HG02623 (cell line): ENCODE results near the gene BPTF.
"Not testable (repeated sequence)": the region's sequence is repeated elsewhere in the genome, so short reads cannot be mapped to it uniquely, and the experiment has no call there.

ENCODE experiments used
- ATAC-seq: cut with Tn5 transposase; IDR thresholded peaks from one replicate; pipeline ENCODE4 v1.9.1; 2021; ENCODE audit warnings: moderate library complexity; ENCODE audit not compliant: unreplicated experiment

The BPTF gene, protein sequence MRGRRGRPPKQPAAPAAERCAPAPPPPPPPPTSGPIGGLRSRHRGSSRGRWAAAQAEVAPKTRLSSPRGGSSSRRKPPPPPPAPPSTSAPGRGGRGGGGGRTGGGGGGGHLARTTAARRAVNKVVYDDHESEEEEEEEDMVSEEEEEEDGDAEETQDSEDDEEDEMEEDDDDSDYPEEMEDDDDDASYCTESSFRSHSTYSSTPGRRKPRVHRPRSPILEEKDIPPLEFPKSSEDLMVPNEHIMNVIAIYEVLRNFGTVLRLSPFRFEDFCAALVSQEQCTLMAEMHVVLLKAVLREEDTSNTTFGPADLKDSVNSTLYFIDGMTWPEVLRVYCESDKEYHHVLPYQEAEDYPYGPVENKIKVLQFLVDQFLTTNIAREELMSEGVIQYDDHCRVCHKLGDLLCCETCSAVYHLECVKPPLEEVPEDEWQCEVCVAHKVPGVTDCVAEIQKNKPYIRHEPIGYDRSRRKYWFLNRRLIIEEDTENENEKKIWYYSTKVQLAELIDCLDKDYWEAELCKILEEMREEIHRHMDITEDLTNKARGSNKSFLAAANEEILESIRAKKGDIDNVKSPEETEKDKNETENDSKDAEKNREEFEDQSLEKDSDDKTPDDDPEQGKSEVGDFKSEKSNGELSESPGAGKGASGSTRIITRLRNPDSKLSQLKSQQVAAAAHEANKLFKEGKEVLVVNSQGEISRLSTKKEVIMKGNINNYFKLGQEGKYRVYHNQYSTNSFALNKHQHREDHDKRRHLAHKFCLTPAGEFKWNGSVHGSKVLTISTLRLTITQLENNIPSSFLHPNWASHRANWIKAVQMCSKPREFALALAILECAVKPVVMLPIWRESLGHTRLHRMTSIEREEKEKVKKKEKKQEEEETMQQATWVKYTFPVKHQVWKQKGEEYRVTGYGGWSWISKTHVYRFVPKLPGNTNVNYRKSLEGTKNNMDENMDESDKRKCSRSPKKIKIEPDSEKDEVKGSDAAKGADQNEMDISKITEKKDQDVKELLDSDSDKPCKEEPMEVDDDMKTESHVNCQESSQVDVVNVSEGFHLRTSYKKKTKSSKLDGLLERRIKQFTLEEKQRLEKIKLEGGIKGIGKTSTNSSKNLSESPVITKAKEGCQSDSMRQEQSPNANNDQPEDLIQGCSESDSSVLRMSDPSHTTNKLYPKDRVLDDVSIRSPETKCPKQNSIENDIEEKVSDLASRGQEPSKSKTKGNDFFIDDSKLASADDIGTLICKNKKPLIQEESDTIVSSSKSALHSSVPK (N-terminal part only)

DNA sequence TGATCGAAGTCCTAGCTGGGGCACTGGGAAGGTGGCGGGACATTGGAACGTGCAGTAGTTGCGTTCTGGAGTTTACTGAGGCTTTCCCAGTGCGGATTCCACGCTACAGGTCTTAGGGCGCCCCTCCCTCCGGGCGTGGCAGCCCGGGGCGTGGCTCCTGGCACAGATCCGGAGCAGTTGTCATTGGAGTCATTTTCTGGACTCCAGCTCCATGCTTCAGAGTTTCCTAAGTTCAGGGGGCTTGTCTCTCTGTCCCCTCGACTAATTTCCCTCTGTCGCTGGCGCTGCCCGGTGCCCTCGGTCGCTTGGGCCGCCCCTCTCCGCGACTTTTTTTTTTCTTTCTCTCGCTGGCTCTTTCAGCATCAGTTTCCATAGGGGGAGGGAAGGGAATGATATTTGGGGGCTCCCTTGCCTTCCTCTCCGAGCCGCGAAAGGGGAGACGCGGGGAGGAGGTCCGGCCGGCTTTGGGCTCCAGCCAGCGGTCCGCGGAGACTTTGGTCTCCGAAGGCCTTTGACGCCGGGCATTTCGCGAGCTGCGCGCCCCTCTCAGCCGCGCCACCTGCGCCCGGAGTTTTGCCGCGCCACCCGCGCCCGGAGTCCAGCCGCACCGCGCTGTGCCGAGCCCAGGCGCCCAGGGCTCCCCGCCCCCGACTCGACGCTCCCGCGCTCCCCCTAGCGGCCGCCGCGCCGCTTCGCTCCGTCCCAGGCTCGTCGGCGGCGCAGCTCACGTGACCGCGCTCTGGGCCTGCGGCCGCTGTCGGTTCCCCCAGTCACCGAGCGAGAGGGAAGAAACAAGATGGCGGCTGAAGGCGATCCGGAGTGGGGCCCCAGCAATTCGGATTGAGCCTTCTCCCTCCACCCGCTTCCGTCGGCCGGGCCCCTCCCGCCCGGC lies at the start of gene BPTF:
TSS of gene BPTF (plus strand) at position 769 of the 892 bp plus-strand sequence. CDS start 222 bp downstream, outside the sequence.
- ATAC-seq = peak; percentile 85

DNA sequence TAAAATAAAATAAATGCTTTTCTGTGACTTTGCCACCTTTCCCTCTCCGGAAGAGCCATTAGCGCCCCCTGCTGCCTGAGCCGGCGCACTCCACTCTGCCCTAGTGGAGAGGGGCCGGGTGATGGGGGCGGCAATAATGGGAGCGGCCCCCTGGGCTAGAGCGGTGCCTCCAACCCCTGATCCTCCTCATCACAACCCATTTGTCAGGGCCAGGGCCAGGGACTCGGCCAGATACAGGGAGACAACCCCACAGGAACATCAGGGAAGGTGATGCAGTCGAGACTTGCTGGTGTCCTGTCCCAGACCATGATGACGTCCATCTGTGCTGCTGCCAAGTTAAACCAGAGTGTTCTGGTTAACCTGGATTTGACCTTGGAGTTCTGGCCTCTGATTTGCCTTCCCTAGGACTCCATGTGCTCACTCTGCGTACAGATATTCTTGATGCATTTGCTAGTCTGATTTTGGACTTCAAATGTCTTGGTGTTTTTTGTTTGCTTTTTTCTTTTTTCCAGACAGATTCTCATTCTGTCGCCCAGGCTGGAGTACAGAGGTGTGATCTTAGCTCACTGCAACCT lies 46.1 kb upstream of the BPTF start:
- no peak for ATAC-seq

DNA sequence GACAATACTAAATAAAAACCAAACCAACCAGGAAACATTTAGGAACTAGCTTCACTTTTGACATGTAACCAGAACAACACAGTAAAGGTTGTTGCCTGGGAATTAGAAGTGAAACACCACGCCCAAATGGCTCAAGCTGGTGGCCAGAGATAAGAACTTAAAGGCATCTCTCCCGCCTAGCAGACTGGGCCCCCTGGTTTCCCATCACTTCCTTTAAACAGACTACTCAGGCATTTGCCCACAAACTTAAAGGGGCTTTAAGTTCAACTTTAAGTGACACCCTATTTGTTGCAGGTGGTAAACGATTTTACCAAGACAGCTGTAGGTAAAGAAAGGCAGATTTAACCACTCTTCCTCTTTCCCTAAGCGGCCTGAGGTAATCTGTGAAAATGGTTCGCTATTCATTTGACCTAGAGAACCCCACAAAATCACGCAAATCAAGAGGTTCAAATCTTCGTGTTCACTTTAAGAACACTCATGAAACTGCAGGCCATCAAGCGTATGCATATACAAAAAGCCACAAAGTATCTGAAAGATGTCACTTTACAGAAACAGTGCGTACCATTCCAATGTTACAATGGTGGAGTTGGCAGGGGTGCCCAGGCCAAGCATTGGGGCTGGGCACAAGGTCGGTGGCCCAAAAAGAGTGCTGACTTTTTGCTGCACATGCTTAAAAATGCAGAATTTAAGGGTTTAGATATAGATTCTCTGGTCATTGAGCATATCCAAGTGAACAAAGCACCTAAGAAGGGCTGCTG lies 40.8 kb upstream of the BPTF start:
- ATAC-seq = no peak

DNA sequence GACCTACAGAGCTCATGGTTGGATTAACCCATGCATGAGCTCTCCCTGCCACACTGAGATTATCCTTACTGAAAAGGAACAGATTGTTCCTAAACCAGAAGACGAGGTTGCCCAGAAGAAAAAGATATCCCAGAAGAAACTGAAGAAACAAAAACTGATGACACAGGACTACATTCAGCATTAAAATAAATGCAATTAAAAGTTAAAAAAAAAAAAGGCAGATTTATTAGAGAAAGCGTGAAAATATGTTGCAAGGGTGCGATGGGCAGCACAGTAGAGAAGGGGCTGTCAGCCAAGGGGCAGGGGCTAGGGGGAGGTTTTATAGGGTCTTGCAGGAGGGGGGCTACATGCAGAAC lies 40.2 kb upstream of the BPTF start:
- no peak for ATAC-seq

DNA sequence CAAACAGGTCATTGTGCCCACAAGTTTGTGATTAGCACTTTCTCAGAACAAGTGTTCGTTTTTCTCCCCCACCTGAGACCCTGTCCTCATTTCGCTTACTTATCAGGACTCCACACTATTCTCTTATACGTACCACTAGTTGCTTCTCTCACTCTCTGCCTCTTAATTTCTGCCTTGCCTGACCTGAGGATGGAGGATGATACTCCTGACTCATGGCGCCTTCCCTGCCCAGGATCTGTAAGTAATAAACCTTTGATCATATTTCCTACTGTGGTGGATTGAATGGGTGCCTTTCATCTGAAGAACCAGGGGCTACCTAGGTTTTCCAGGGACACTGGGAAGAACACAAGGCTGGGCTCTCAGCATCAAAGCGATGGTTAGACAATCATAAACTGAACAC lies 39.8 kb upstream of the BPTF start:
- no peak for ATAC-seq

DNA sequence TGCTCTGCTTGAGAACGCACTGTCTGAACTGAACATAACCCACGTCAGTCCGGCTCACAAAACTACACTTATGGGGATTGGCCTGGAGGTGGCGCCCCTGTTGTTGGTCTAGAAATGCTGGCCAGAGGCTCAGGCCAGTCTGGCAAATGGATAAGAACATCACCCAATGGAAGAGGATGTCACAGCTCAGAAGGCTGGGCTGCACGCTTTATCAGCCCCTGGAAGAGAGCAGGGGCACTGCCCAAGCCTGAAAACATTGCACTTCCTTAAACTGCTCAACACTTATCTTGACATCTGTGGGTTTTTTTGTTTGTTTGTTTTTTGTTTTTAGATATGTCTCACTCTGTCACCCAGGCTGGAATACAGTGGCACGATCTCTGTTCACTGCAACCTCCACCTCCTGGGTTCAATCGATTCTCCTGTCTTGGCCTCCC lies 24.8 kb upstream of the BPTF start:
- ATAC-seq = peak; percentile 85

DNA sequence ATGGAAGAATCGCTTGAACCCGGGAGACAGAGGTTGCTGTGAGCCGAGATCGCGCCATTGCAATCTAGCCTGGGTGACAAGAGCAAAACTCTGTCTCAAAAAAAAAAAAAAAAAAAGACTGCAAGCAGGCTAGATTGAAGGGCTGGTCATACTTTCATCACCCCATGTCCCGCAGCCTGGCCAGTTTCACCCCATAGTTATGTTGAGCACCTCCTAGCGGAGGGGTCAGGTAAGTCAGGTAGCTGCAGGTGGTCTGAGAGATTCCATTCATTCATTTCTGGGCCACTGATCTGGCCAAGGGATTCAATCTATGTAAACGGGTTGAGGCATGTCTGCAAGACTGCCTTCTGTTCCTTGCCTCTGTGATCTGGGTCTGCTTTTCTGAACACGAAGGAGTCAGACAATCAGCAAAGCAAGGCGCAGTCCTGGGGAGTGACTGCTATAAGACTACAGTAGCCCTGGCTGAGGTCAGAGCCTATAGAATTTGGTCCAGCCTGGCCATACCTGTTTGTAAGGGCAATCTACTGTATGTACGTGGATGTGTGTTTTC lies 23.6 kb upstream of the BPTF start:
- no peak for ATAC-seq

DNA sequence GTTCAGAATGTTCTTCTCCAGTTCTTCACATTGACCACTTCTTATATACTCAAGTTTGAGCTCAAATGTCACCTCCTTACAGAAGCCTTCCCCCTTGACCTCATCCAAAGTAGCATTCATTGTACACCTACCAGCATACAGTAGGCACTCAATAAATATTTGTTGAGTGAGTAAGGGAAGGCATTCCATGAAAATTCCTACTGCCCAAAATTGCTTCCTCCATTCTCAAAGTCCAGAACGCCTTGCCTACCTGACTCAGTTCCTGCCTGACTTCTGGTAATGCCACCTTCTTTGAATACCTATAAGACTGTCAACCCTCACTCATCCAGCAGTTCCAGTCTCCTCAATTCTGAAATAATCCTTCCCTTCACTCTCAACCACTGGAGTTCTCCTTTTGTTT lies 14.8 kb upstream of the BPTF start:
- no peak for ATAC-seq

DNA sequence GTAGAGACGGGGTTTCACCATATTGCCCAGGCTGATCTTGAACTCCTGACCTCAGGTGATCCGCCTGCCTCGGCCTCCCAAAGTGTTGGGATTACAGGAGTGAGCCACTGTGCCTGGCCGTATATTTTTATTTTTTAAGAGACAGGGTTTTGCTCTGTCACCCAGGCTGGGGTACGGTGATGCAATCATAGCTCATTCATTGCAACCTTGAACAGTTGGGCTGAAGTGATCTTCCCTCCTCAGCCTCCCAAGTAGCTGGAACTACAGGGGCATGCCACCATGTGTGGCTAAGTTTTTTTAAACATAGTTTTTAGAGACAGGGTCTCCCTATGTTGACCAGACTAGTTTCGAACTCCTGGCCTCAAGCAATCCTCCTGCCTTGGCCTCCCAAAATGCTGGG lies 12.9 kb upstream of the BPTF start:
- not testable (repeated sequence) for ATAC-seq

DNA sequence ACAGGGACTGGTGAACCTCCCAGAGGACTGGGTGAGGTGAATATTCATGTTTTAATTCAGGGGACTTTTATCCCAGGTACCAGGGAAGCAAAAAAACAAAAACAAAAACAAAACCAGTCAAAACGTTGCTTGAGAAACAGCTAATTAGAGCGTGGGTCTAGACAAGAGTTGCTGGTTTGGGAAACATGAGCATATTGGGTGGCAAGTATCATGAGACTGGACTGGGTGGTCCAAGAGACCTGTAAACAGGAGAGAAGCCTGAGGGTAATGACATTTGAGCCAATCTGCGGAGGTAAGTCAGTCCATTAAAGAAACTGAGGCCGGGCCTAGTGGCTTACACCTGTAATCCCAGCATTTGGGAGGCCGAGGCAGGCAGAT lies 11.5 kb upstream of the BPTF start:
- ATAC-seq = no peak

DNA sequence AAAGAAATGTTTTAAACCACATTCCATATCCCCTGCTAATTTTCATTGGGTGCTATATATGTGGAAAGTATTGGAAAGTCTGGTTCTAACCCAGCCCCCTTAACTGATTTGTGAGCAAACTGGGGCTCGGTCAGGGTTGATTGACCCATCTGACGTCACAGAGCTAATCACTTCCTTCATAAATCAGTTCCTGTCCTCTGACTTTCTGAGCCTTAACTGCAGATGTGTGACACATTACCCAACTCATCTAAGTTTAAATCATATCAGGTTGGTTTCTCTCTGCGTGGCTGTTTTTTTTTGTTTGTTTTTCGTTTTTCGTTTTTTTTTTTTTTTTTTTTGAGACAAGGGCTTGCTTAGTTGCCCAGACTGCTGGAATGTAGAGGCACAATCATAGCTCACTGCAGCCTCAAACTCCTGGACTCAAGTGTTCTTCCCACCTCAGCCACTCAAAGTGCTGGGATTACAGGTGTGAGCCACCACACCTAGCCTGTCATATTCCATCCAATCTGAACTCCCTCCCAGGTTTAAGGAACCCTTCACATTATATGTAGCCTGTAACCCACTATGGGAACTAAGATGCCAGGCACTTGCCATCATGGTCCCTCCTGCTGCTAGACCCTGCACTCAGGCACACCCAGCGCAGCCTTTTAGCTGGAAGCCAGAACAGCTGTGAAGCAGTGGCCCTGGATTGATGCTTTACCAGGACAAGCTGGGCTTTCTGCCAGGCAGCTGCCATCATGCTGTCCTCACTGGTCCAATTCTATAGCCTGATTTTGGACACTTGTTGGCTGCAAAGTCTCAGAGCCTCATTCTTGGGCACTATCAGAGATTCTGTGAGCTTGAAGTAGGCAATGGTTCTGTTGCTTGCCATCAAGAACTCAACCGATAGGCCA lies 6.9 kb upstream of the BPTF start:
- ATAC-seq = peak; percentile 49

DNA sequence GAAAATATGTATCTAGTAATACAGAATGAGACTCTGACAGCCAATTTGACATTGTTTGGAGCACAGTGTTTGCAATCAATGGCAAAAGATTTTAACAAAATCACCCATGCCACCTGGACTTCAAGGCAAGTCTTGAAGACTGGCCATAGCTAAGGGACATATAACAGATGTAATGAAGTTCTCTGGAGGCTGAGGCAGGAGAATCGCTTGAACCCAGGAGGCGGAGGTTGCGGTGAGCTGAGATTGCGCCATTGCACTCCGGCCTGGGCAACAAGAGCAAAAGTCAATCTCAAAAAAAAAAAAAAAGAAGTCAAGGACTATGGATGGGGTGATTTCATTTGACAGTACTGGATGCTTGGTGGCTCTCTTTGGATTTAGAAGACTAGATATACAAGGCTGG lies 5.6 kb upstream of the BPTF start:
- ATAC-seq = no peak

DNA sequence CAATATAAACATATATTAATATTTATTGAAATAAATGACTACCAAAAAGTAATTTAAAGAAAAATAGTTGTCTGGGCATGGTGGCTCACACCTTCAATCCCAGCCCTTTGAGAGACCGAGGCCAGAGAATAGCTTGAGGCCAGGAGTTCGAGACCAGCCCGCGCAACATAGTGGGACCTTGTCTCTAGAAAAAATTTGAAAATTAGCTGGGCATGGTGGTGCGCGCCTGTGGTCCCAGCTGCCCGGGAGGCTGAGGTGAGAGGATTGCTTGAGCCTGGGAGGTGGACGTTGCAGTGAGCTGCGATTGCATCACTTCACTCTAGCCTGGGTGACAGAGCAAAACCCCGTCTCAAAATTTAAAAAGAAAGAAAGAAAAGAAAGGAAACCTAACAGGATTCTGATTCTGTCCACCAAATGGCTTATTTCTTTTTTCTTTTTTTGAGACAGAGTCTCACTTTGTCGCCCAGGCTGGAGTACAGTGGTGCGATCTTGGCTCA lies 3.4 kb upstream of the BPTF start:
- no peak for ATAC-seq

DNA sequence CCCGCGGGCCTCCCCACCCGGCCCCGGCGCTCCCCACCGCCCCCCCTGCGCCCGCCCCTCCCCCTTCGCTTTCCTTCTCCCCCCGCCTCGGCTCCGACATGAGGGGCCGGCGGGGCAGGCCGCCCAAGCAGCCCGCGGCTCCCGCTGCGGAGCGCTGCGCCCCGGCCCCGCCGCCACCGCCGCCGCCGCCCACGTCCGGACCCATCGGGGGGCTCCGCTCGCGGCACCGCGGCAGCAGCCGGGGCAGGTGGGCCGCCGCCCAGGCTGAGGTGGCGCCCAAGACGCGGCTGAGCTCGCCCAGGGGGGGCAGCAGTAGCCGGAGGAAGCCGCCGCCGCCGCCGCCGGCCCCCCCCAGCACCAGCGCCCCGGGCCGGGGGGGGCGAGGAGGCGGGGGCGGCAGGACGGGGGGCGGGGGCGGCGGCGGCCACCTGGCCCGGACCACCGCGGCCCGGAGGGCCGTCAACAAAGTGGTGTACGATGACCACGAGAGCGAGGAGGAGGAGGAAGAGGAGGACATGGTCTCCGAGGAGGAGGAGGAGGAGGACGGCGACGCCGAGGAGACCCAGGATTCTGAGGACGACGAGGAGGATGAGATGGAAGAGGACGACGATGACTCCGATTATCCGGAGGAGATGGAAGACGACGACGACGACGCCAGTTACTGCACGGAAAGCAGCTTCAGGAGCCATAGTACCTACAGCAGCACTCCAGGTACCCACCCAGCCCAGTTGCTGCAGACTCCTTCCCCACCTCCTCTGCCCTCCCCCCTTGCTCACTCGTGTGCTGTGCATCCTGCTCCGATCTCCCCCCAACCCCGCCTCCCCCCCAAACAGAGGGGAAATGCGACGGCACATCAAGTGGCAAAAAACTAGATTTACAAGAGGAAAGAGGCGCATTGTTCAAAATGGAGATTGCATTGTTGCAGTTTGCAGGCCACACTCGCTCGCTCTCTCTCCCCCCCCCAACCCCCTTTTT lies 611 bp downstream of the BPTF start:
- peak; percentile 35 for ATAC-seq

DNA sequence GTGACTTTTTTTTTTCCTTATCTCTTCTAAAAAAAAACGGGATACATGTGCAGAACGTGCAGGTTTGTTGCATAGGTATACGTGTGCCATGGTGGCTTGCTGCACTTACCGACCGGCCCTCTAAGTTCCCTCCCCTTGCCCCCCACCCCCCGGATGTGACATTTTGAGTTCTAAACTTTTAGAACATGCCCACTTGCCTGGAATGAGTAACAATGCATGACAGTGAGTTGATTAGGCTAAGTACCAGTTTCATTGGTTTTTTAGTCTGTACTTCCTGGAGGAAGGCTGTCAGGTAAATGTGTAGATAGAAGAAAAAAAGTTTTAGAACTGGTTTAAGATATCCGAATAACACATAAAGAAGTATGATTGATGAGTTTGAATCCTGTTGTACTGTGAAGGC lies 4.0 kb downstream of the BPTF start:
- no peak for ATAC-seq

DNA sequence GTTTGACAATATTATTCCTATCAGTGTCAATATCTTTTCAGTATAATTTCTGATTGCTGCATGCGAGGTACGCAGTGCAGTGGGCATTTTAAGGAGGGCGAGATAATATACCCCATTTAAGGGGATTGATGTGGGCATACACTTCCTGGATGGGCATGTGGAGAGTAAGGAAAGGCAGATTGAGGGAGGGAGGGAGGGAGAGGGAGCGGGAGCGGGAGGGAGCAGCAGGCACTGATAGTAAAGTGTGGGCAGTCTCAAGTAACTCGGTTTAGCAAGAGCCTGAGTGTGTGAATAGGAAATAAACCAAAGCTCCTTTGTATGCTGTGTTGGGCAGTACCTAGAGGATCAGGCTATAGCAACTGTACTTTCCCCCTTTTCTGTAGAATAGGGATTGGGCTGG lies 5.1 kb downstream of the BPTF start:
- ATAC-seq = no peak

DNA sequence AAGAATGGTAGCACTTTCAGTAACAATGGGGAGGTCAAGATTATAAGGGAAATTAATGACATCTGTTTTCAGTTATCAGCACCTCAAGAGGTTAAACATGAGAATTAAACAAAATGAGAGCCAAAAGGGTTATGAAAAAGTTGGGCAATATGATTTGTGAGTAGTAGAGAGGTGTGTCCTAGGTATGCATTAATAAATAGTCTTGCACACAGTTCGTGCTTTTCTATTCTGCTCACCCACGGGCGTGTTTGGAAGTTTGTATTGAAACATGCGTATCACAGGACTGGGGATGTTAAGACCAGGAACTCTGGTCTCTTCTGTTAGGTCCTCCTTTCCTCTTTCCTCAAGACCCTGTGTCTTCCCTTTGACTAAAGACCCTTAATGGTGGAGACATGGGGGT lies 6.0 kb downstream of the BPTF start:
- ATAC-seq = no peak
